ENCODE results near the gene YJEFN3.

The YJEFN3 gene

GRCh38 chr19:19524053-19524452 lies 4.7 kb upstream of the YJEFN3 start:
- no peak for TF ChIP-seq ZNF274 (IDR thresholded peaks at IDR 0.05; ENCODE audit: low read depth, low read length)
- no peak overlapping the region for H3K4me3 ChIP-seq (ENCODE audit: low read length)

- no peak overlapping the region for H3K4me3 ChIP-seq (ENCODE audit: low read length)
- no peak for TF ChIP-seq ZNF274 (IDR thresholded peaks at IDR 0.05; ENCODE audit: low read depth, low read length)
Measured at GRCh38 chr19:19525611-19526380, 2.9 kb upstream of the YJEFN3 start.

- TF ChIP-seq ZNF274 (IDR thresholded peaks at IDR 0.05; ENCODE audit: low read depth, low read length), result no peak
- no peak overlapping the region for H3K4me3 ChIP-seq (ENCODE audit: low read length)
Measured at GRCh38 chr19:19526581-19527370, 1.9 kb upstream of the YJEFN3 start.

GRCh38 chr19:19527371-19527656 lies 1.4 kb upstream of the YJEFN3 start:
- H3K4me3 ChIP-seq (ENCODE audit: low read length), result no peak overlapping the region
- TF ChIP-seq ZNF274 (IDR thresholded peaks at IDR 0.05; ENCODE audit: low read depth, low read length), result no peak

- TF ChIP-seq ZNF274 (IDR thresholded peaks at IDR 0.05; ENCODE audit: low read depth, low read length), result no peak
- no peak overlapping the region for H3K4me3 ChIP-seq (ENCODE audit: low read length)
Measured at GRCh38 chr19:19527674-19528625, 761 bp upstream of the YJEFN3 start.

- H3K4me3 ChIP-seq (ENCODE audit: low read length), result no peak overlapping the region
- no peak for TF ChIP-seq ZNF274 (IDR thresholded peaks at IDR 0.05; ENCODE audit: low read depth, low read length)
Measured at GRCh38 chr19:19529783-19530422, 1.2 kb downstream of the YJEFN3 start.

- H3K4me3 ChIP-seq (ENCODE audit: low read length), result no peak overlapping the region
- no peak for TF ChIP-seq ZNF274 (IDR thresholded peaks at IDR 0.05; ENCODE audit: low read depth, low read length)
Measured at GRCh38 chr19:19530423-19530804, 1.7 kb downstream of the YJEFN3 start.

- no peak overlapping the region for H3K4me3 ChIP-seq (ENCODE audit: low read length)
- TF ChIP-seq ZNF274 (IDR thresholded peaks at IDR 0.05; ENCODE audit: low read depth, low read length), result no peak
Measured at GRCh38 chr19:19530889-19531288, 2.2 kb downstream of the YJEFN3 start.

GRCh38 chr19:19531951-19532805 lies 3.5 kb downstream of the YJEFN3 start:
- no peak for TF ChIP-seq ZNF274 (IDR thresholded peaks at IDR 0.05; ENCODE audit: low read depth, low read length)
- H3K4me3 ChIP-seq (ENCODE audit: low read length), result no peak overlapping the region

GRCh38 chr19:19532806-19533701 lies 4.3 kb downstream of the YJEFN3 start:
- H3K4me3 ChIP-seq (ENCODE audit: low read length), result no peak overlapping the region
- TF ChIP-seq ZNF274 (IDR thresholded peaks at IDR 0.05; ENCODE audit: low read depth, low read length), result no peak

GRCh38 chr19:19533841-19534240 lies 5.1 kb downstream of the YJEFN3 start:
- TF ChIP-seq ZNF274 (IDR thresholded peaks at IDR 0.05; ENCODE audit: low read depth, low read length), result no peak
- H3K4me3 ChIP-seq (ENCODE audit: low read length), result no peak overlapping the region

Data from GM08714 (cell line).